ENCODE measurements around the gene CNIH3.

The CNIH3 gene

GRCh38 chr1:224785622-224786021 lies 169.5 kb downstream of the CNIH3 start:
- Histone ChIP-seq H4K20me1 (ENCODE audit: low read depth, low read length) (no peaks in the 10 kb centered on the region), H3K36me3 (ENCODE audit: low read length) (no peaks in the 10 kb centered on the region), H3K9me2 (replicated peaks; ENCODE audit: insufficient read depth, low read length) (no peaks in the 10 kb centered on the region), H3K27me3 (ENCODE audit: low read length) (no peaks in the 10 kb centered on the region), H3K79me2 (ENCODE audit: insufficient read depth, low read length) (no peaks in the 10 kb centered on the region), H3F3A (ENCODE audit: insufficient read depth) (no peaks in the 10 kb centered on the region), H3K4me3 (ENCODE audit: insufficient read depth, low read length, poor library complexity, severe bottlenecking) (no peak overlapping the region), H3K9ac (ENCODE audit: low read length) (no peak overlapping the region), H2AFZ (ENCODE audit: low read depth, low read length, severe bottlenecking) (no peak overlapping the region), H3K27ac (ENCODE audit: low read depth, low read length) (no peak overlapping the region), H3K4me2 (ENCODE audit: low read depth, low read length, poor library complexity, severe bottlenecking) (no peak overlapping the region), H3K9me3 (ENCODE audit: insufficient read depth, low read length) (no peaks in the 10 kb centered on the region)
- no peak for TF ChIP-seq EZH2phosphoT487 (conservative IDR thresholded peaks at IDR 0.05; ENCODE audit: low read length)
- TF ChIP-seq CTCF (IDR thresholded peaks at IDR 0.05; ENCODE audit: insufficient read depth, low read length, poor library complexity, severe bottlenecking) = no peak

GRCh38 chr1:224786533-224787250 lies 170.6 kb downstream of the CNIH3 start:
- Histone ChIP-seq H3F3A (ENCODE audit: insufficient read depth) (no peaks in the 10 kb centered on the region), H3K79me2 (ENCODE audit: insufficient read depth, low read length) (no peaks in the 10 kb centered on the region), H3K27ac (ENCODE audit: low read depth, low read length) (no peak overlapping the region), H3K27me3 (ENCODE audit: low read length) (no peaks in the 10 kb centered on the region), H3K36me3 (ENCODE audit: low read length) (no peaks in the 10 kb centered on the region), H3K9me3 (ENCODE audit: insufficient read depth, low read length) (no peaks in the 10 kb centered on the region), H4K20me1 (ENCODE audit: low read depth, low read length) (no peaks in the 10 kb centered on the region), H3K9ac (ENCODE audit: low read length) (no peak overlapping the region), H3K9me2 (replicated peaks; ENCODE audit: insufficient read depth, low read length) (no peaks in the 10 kb centered on the region), H2AFZ (ENCODE audit: low read depth, low read length, severe bottlenecking) (no peak overlapping the region), H3K4me2 (ENCODE audit: low read depth, low read length, poor library complexity, severe bottlenecking) (no peak overlapping the region), H3K4me3 (ENCODE audit: insufficient read depth, low read length, poor library complexity, severe bottlenecking) (no peak overlapping the region)
- TF ChIP-seq EZH2phosphoT487 (conservative IDR thresholded peaks at IDR 0.05; ENCODE audit: low read length) (no peak), CTCF (IDR thresholded peaks at IDR 0.05; ENCODE audit: insufficient read depth, low read length, poor library complexity, severe bottlenecking) (no peak)

DNA sequence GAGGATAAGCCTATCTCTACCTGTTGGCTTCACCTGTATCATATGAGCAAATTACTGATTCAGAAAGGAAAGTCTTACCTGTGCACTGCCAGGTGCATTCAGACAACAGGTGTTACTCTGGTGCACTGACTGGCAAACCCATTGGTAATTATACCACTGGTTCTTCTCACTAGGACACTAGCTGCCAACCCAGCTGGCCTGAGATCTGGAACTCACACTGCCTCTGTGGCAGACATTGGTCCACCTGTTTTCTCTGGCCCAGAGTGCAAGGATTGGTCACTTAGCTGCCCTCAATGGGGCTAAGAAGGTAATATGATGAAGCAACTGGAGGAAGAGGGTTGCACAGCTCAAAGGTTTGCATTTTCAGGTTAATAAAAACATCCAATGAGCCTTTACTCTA lies 173.2 kb downstream of the CNIH3 start:
- Histone ChIP-seq H3K36me3 (ENCODE audit: low read length) (no peaks in the 10 kb centered on the region), H2AFZ (ENCODE audit: low read depth, low read length, severe bottlenecking) (no peak overlapping the region), H3K4me3 (ENCODE audit: insufficient read depth, low read length, poor library complexity, severe bottlenecking) (no peak overlapping the region), H4K20me1 (ENCODE audit: low read depth, low read length) (no peaks in the 10 kb centered on the region), H3F3A (ENCODE audit: insufficient read depth) (no peaks in the 10 kb centered on the region), H3K4me2 (ENCODE audit: low read depth, low read length, poor library complexity, severe bottlenecking) (no peak overlapping the region), H3K27me3 (ENCODE audit: low read length) (no peaks in the 10 kb centered on the region), H3K27ac (ENCODE audit: low read depth, low read length) (no peak overlapping the region), H3K9me3 (ENCODE audit: insufficient read depth, low read length) (no peaks in the 10 kb centered on the region), H3K9me2 (replicated peaks; ENCODE audit: insufficient read depth, low read length) (no peaks in the 10 kb centered on the region), H3K9ac (ENCODE audit: low read length) (no peak overlapping the region), H3K79me2 (ENCODE audit: insufficient read depth, low read length) (no peaks in the 10 kb centered on the region)
- TF ChIP-seq CTCF (IDR thresholded peaks at IDR 0.05; ENCODE audit: insufficient read depth, low read length, poor library complexity, severe bottlenecking) = no peak
- no peak for TF ChIP-seq EZH2phosphoT487 (conservative IDR thresholded peaks at IDR 0.05; ENCODE audit: low read length)
